ENCODE data around the gene RNPC3. TPM values are rescaled to one million over a fixed set of nuclear protein-coding genes. Genes with fewer than 3 reads are reported as not detected.

RNPC3 gene
- total RNA-seq, 1 experiment from 2014 or later = 12.2 TPM

- Histone ChIP-seq H3K4me1 (ENCODE audit: insufficient read depth, low read length) (no peaks in the 10 kb centered on the region), H3K23me2 (ENCODE audit: insufficient read length, low read depth, low read length, poor library complexity, severe bottlenecking) (no peaks in the 10 kb centered on the region), H2AFZ (ENCODE audit: low read length) (no peak overlapping the region), H2BK120ac (ENCODE audit: low read depth, low read length, poor library complexity, severe bottlenecking) (no peak overlapping the region), H2BK15ac (ENCODE audit: low read depth, low read length) (no peak overlapping the region), H3K4me2 (ENCODE audit: insufficient read depth, insufficient read length, low read length) (no peak overlapping the region), H4K8ac (replicated peaks; ENCODE audit: insufficient read length, low read depth, low read length) (no peak overlapping the region), H3K79me1 (ENCODE audit: insufficient read depth, low read depth, low read length, poor library complexity, severe bottlenecking) (no peaks in the 10 kb centered on the region), H3K14ac (ENCODE audit: insufficient read depth, low read length) (no peak overlapping the region), H4K20me1 (ENCODE audit: control insufficient read depth, insufficient read depth, insufficient read length) (no peaks in the 10 kb centered on the region), H2AK5ac (ENCODE audit: insufficient read length, low read length) (no peak overlapping the region), H2BK20ac (ENCODE audit: low read depth, low read length, poor library complexity, severe bottlenecking) (no peak overlapping the region), H2BK5ac (ENCODE audit: insufficient read length, low read length) (no peak overlapping the region), H3K27me3 (ENCODE audit: insufficient read depth, low read length) (no peaks in the 10 kb centered on the region), H3K23ac (ENCODE audit: insufficient read length, low read depth, low read length) (no peak overlapping the region), H4K91ac (ENCODE audit: insufficient read length, low read depth, low read length) (no peak overlapping the region), H4K5ac (ENCODE audit: insufficient read length, low read depth, low read length) (no peak overlapping the region), H3K18ac (ENCODE audit: insufficient read length, low read depth, low read length) (no peak overlapping the region), H3K79me2 (ENCODE audit: insufficient read depth, low read length) (no peaks in the 10 kb centered on the region), H3K56ac (ENCODE audit: insufficient read length, low read depth, low read length) (no peak overlapping the region), H3K27ac (ENCODE audit: insufficient read length, low read depth, low read length) (no peak overlapping the region), H2BK12ac (ENCODE audit: insufficient read length, low read depth, low read length) (no peak overlapping the region), H3K9ac (ENCODE audit: extremely low read depth, insufficient read length, low read length) (no peak overlapping the region), H3K9me3 (ENCODE audit: control insufficient read depth, low read depth, low read length) (no peaks in the 10 kb centered on the region), H3K4ac (ENCODE audit: low read depth, low read length) (no peak overlapping the region), H3T11ph (ENCODE audit: low read length) (no peak overlapping the region)
- no peaks in the 10 kb centered on the region for H3K27me3 Mint-ChIP-seq (ENCODE audit: low read depth)
- DNase-seq = no peak
- TF ChIP-seq, protein P1, sequence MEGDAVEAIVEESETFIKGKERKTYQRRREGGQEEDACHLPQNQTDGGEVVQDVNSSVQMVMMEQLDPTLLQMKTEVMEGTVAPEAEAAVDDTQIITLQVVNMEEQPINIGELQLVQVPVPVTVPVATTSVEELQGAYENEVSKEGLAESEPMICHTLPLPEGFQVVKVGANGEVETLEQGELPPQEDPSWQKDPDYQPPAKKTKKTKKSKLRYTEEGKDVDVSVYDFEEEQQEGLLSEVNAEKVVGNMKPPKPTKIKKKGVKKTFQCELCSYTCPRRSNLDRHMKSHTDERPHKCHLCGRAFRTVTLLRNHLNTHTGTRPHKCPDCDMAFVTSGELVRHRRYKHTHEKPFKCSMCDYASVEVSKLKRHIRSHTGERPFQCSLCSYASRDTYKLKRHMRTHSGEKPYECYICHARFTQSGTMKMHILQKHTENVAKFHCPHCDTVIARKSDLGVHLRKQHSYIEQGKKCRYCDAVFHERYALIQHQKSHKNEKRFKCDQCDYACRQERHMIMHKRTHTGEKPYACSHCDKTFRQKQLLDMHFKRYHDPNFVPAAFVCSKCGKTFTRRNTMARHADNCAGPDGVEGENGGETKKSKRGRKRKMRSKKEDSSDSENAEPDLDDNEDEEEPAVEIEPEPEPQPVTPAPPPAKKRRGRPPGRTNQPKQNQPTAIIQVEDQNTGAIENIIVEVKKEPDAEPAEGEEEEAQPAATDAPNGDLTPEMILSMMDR (conservative IDR thresholded peaks at IDR 0.05) = no peak
- H3K4me3 Mint-ChIP-seq = no peak overlapping the region
- peaks cover 0 to 8% (median 3%) of the 10 kb centered on the region in 3 experiments; a peak in 3 of 7 replicates for H3K36me3 Mint-ChIP-seq (ENCODE audit: insufficient read depth in 1 of 3, low read depth in 3 of 3)
- no peak overlapping the region for H3K27ac Mint-ChIP-seq
- H3K4me1 Mint-ChIP-seq = peaks cover 3 to 5% of the 10 kb centered on the region in 2 experiments; a peak in 3 of 4 replicates
- peaks cover 3 to 11% of the 10 kb centered on the region in 2 experiments; a peak in 1 of 5 replicates for H3K9me3 Mint-ChIP-seq
These were observed 4.7 kb upstream of the RNPC3 start for GRCh38 chr1:103520822-103521221.

Measured in H9 (cell line).